Measurements from ENCODE around the gene TEX11. TPM values are rescaled to one million over a fixed set of nuclear protein-coding genes. Genes with fewer than 3 reads are reported as not detected.
"Not testable (repeated sequence)": the region's sequence is repeated elsewhere in the genome, so short reads cannot be mapped to it uniquely, and the experiment has no call there.

Gene TEX11
- total RNA-seq, 1 donor from 2014 or later, result not detected

DNA sequence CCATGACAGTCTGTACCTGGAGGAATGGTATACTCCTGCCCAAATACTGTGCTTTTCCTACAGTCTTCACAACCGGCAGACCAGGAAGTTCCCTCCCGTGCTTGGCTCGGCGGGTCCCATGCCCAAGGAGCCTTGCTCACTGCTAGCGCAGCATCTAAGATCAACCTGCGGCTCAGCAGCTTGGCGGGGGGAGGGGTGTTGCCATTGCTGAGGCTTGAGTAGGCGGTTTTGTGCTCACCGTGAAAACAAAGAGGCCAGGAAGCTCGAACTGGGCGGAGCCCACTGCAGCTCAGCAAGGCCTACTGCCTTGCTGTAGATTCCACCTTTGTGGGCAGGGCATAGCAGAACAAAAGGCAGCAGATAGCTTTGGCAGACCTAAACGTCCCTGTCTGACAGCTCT, 152.7 kb downstream of the TEX11 start:
- H3K4me3 ChIP-seq (ENCODE audit: low read depth, low read length), result no peak overlapping the region
- TF ChIP-seq, protein P1, sequence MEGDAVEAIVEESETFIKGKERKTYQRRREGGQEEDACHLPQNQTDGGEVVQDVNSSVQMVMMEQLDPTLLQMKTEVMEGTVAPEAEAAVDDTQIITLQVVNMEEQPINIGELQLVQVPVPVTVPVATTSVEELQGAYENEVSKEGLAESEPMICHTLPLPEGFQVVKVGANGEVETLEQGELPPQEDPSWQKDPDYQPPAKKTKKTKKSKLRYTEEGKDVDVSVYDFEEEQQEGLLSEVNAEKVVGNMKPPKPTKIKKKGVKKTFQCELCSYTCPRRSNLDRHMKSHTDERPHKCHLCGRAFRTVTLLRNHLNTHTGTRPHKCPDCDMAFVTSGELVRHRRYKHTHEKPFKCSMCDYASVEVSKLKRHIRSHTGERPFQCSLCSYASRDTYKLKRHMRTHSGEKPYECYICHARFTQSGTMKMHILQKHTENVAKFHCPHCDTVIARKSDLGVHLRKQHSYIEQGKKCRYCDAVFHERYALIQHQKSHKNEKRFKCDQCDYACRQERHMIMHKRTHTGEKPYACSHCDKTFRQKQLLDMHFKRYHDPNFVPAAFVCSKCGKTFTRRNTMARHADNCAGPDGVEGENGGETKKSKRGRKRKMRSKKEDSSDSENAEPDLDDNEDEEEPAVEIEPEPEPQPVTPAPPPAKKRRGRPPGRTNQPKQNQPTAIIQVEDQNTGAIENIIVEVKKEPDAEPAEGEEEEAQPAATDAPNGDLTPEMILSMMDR (conservative IDR thresholded peaks at IDR 0.05; ENCODE audit: low read depth, low read length), result no peak
- DNase-seq (ENCODE audit: low read depth), result no peak

DNA sequence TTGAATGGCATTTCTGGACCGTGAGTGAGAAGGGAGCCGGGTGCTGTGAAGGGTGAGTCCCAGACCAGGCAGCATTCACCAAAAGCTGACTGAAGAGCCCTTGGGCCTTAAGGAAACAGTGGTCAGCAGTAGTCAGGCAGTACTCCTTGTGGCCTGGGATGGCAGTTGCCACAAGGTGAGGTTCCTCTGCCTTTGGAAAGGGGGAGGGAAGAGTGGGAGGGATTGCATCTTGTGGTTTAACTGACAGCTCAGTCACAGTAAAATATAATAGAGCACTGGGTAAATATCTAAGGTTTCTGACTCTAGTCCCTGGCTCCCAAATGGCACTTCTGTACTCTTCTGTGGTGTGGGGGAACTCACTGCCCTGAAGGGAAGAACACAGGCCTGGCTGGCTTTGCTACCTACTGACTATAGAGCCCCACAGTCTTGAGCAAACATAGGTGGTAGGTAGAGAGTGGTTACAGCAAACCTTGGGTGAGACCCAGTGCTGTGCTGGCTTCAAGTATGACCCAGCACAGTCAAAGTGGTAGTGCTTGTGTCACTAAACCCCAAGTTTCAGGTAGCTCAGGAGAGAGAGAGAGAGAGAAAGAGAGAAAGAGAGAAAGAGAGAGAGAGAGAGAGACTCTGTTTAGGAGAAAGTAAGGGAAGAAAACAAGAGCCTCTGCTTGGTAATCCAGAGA, 154.2 kb downstream of the TEX11 start:
- TF ChIP-seq, protein P1 (conservative IDR thresholded peaks at IDR 0.05; ENCODE audit: low read depth, low read length), result no peak
- no peak overlapping the region for H3K4me3 ChIP-seq (ENCODE audit: low read depth, low read length)
- no peak for DNase-seq (ENCODE audit: low read depth)

DNA sequence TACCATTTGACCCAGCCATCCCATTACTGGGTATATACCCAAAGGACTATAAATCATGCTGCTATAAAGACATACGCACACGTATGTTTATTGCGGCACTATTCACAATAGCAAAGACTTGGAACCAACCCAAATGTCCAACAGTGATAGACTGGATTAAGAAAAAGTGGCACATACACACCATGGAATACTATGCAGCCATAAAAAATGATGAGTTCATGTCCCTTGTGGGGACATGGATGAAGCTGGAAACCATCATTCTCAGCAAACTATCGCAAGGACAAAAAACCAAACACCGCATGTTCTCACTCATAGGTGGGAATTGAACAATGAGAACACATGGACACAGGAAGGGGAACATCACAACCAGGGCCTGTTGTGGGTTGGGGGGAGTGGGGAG, 174.7 kb downstream of the TEX11 start:
- H3K4me3 ChIP-seq (ENCODE audit: low read depth, low read length); DNase-seq (ENCODE audit: low read depth): not testable (repeated sequence)

DNA sequence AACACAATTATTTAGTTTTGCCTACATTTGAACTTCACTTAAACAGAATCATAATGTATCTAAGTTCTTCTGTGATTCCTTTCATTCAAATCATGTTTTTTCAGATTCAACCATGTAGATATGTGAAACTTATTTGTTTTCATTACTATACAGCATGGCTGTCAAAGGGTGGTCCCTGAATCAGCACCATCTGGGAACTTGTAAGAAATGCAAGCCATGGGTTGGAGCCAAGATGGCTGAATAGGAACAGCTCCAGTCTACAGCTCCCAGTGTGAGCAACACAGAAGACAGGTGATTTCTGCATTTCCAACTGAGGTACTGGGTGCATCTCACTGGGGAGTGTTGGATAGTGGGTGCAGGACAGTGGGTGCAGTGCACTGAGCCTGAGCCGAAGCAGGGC, 180.6 kb downstream of the TEX11 start:
- H3K4me3 ChIP-seq (ENCODE audit: low read depth, low read length); DNase-seq (ENCODE audit: low read depth): not testable (repeated sequence)

DNA sequence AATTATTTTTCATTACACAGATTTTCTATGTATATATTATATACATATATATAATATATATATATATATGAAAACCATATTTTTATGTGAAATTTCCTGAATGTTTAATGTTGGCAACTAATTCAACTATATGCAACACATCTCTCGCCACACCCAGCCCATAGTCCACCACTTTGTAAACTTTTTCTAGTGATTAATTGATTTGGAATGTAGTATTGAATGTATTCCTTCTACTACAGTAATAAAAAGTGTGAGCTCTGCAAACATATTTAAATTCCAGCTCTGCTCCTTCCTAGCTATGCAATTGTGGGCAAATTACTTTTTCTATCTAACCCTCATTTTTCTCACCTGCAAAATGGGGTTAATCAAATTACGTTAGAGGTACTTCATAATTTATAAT, 187.8 kb downstream of the TEX11 start:
- H3K4me3 ChIP-seq (ENCODE audit: low read depth, low read length), result no peak overlapping the region
- TF ChIP-seq, protein P1 (conservative IDR thresholded peaks at IDR 0.05; ENCODE audit: low read depth, low read length), result no peak
- DNase-seq (ENCODE audit: low read depth), result no peak

DNA sequence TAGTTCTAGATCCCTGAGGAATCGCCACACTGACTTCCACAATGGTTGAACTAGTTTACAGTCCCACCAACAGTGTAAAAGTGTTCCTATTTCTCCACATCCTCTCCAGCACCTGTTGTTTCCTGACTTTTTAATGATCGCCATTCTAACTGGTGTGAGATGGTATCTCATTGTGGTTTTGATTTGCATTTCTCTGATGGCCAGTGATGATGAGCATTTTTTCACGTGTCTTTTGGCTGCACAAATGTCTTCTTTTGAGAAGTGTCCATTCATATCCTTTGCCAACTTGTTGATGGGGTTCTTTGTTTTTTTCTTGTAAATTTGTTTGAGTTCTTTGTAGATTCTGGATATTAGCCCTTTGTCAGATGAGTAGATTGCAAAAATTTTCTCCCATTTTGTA, 197.2 kb downstream of the TEX11 start:
- DNase-seq (ENCODE audit: low read depth); H3K4me3 ChIP-seq (ENCODE audit: low read depth, low read length): not testable (repeated sequence)

DNA sequence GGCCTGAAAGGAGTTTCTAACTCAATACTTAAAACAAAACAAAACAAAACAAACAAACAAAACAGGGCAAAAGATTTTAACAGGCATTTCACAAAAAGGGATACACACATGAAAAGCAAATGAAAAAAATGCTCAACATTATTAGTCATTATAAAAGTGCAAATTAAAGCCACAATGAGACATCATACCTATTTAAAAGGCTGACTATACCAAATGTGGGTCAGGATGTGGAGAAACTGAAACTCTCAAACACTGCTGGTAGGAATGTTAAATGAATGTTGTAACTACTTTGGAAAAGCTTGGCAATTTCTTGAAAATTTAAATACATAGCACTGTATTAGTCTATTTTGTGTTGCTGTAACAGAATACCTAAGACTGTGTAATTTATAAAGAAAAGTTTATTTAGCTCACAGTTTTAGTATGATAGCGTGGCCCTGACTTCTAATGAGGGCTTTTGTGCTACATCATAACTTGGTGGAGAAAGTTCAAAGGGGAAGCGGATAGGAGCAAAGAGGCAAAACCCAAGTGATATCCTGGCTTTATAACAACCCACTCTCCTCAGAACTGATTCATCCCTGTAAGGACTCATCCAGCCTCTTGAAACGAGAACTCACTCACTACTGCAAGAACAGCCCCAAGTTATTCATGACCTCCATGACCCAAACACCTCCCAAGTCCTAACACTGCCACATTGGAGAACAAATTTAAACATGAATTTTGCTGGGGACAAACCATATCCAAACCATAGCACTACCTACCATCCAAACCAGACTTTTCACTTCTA, 214.0 kb downstream of the TEX11 start:
- TF ChIP-seq, protein P1 (conservative IDR thresholded peaks at IDR 0.05; ENCODE audit: low read depth, low read length), result no peak
- DNase-seq (ENCODE audit: low read depth), result no peak
- no peak overlapping the region for H3K4me3 ChIP-seq (ENCODE audit: low read depth, low read length)

DNA sequence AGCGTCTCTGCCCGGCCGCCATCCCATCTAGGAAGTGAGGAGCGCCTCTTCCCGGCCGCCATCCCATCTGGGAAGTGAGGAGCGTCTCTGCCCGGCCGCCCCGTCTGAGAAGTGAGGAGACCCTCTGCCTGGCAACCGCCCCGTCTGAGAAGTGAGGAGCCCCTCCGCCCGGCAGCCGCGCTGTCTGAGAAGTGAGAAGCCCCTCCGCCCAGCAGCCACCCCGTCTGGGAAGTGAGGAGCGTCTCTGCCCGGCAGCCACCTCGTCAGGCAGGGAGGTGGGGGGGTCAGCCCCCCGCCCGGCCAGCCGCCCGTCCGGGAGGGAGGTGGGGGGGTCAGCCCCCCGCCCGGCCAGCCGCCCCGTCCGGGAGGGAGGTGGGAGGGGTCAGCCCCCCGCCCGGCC, 229.1 kb downstream of the TEX11 start:
- DNase-seq (ENCODE audit: low read depth); H3K4me3 ChIP-seq (ENCODE audit: low read depth, low read length): not testable (repeated sequence)

DNA sequence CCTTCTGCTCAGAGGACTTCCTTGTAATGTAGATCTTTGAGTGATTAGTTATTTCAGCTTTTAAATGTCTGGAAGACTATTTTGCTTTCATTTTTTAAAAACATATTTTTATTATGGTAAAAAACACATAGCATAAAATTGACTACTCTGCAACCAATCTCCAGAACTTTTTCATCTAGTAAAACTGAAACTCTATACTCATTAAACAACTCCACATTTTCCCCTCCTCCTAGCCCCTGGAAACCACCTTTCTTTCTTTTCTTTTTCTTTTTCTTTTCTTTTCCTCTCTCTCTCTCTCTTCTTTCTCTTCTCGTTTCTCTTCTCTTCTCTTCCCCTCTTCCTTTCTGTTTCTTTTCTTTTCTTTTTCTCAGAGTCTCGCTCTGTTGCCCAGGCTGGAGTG, 233.2 kb downstream of the TEX11 start:
- H3K4me3 ChIP-seq (ENCODE audit: low read depth, low read length), result no peak overlapping the region
- TF ChIP-seq, protein P1 (conservative IDR thresholded peaks at IDR 0.05; ENCODE audit: low read depth, low read length), result no peak
- DNase-seq (ENCODE audit: low read depth), result no peak

Measured in epithelial cell of proximal tubule (primary cell).